A549 (cell line): ENCODE results near the gene IDH2. TPM values are rescaled to one million over a fixed set of nuclear protein-coding genes. Genes with fewer than 3 reads are reported as not detected.

Experiments
- ATAC-seq, 2 experiments: fragments of 200-7000 bp in 1 of 2; fragments of >200 bp in 1 of 2; cut with Nextera tagmentation in 1 of 2; cut with Tn5 transposase in 1 of 2; 3 replicates each; pipeline versions ENCODE4 v1.8.0 to v1.9.1; 2018 to 2020; ENCODE audit warnings: mild to moderate bottlenecking in 1 of 2, moderate library complexity in 1 of 2
- CTCF ChIA-PET: fragments of 300-600 bp; sonication (Branson Sonifier 250); formaldehyde crosslinking; extraction: SDS; loops from one replicate; lab custom pipeline; 2021; ENCODE audit warnings: antibody characterized with exemption, inconsistent platforms; lab: Yijun Ruan, JAX
- POLR2A ChIA-PET: fragments of 350-600 bp; formaldehyde crosslinking; extraction: SDS; loops from one replicate; lab custom pipeline; 2021; ENCODE audit warnings: antibody characterized with exemption, inconsistent platforms; lab: Yijun Ruan, JAX
- DNase-seq, 2 experiments: peaks; one replicate each; pipeline versions ENCODE4 v3.0.0 to v3.0.0-alpha.2; 2011 to 2016; ENCODE audit warnings: low read depth in 1 of 2, low spot score in 1 of 2
- FAIRE-seq: peaks from 2 replicates; lab custom pipeline; 2011; peaks lifted over from hg19 to GRCh38; lab: Jason Lieb, UNC
- H3K27ac ChIP-seq, 2 experiments: fragments of >200 bp; sonication (Bioruptor Twin); formaldehyde crosslinking; 3 replicates each; pipeline ENCODE4 v1.5.1; 2016 to 2017
- H3K4me1 ChIP-seq: fragments of >200 bp; sonication (Bioruptor Twin); formaldehyde crosslinking; 3 replicates; pipeline ENCODE4 v1.6.1; 2016
- H3K4me2 ChIP-seq: fragments of >200 bp; sonication (Bioruptor Twin); formaldehyde crosslinking; 3 replicates; pipeline ENCODE4 v1.6.1; 2016
- H3K4me3 ChIP-seq: fragments of >200 bp; sonication (Bioruptor Twin); formaldehyde crosslinking; 3 replicates; pipeline ENCODE4 v1.5.1; 2016
- H3K9me3 ChIP-seq: fragments of >200 bp; sonication (Bioruptor Twin); formaldehyde crosslinking; 3 replicates; pipeline ENCODE4 v1.6.1; 2016
- CBX2 ChIP-seq: fragments of 200-600 bp; sonication (generic); IDR thresholded peaks from 2 replicates; pipeline ENCODE4 v1.6.1; 2016; ENCODE audit warnings: low read depth, mild to moderate bottlenecking, borderline replicate concordance
- CBX8 ChIP-seq: fragments of 200-600 bp; sonication (generic); IDR thresholded peaks from 2 replicates; pipeline ENCODE4 v1.6.1; 2016
- EHF ChIP-seq: fragments of 250-450 bp; sonication (Bioruptor Pico); IDR thresholded peaks from 2 replicates; pipeline ENCODE4 v1.5.0; 2020; ENCODE audit warnings: mild to moderate bottlenecking
- EHMT2 ChIP-seq: fragments of 200-600 bp; sonication (generic); IDR thresholded peaks from 2 replicates; pipeline ENCODE4 v1.6.1; 2016; ENCODE audit warnings: antibody characterized with exemption, low read depth, mild to moderate bottlenecking, moderate library complexity
- FOXS1 ChIP-seq: fragments of 250-450 bp; sonication (Bioruptor Pico); IDR thresholded peaks from 2 replicates; pipeline ENCODE4 v1.5.0; 2020; ENCODE audit warnings: mild to moderate bottlenecking, moderate library complexity
- MAZ ChIP-seq: fragments of 150-350 bp; IDR thresholded peaks from 2 replicates; pipeline ENCODE4 v1.6.1; 2014; ENCODE audit warnings: antibody characterized with exemption, low read depth, low read length, borderline replicate concordance
- MYC ChIP-seq: IDR thresholded peaks from 2 replicates; pipeline ENCODE4 v1.6.1; 2012; ENCODE audit warnings: mild to moderate bottlenecking, inconsistent platforms, low read length, improper control_type of control experiment, borderline replicate concordance
- NFE2L2 ChIP-seq: fragments of 150-350 bp; conservative IDR thresholded peaks from 2 replicates; pipeline ENCODE4 v1.6.1; 2014; ENCODE audit warnings: low read length
- PHF8 ChIP-seq: fragments of 200-600 bp; sonication (generic); IDR thresholded peaks from 2 replicates; pipeline ENCODE4 v1.6.1; 2016; ENCODE audit warnings: low read depth, mild to moderate bottlenecking, antibody characterized with exemption, moderate library complexity, borderline replicate concordance
- POLR2A ChIP-seq: IDR thresholded peaks from 2 replicates; pipeline ENCODE4 v1.6.1; 2012; ENCODE audit warnings: mild to moderate bottlenecking, low read length
- POLR2AphosphoS2 ChIP-seq: conservative IDR thresholded peaks from 2 replicates; pipeline ENCODE4 v1.6.1; 2012; ENCODE audit warnings: low read length, improper control_type of control experiment, inconsistent platforms
- RARB ChIP-seq: fragments of 250-450 bp; sonication (Bioruptor Pico); IDR thresholded peaks from 2 replicates; pipeline ENCODE4 v1.8.0; 2021; ENCODE audit warnings: mild to moderate bottlenecking, moderate library complexity
- RFX5 ChIP-seq: fragments of 450-650 bp; IDR thresholded peaks from 2 replicates; pipeline ENCODE4 v1.7.1; 2014; ENCODE audit warnings: antibody characterized with exemption, mild to moderate bottlenecking, moderate library complexity
- ZSCAN20 ChIP-seq: fragments of 250-450 bp; sonication (Bioruptor Pico); IDR thresholded peaks from 2 replicates; pipeline ENCODE4 v1.8.0; 2022; ENCODE audit warnings: mild to moderate bottlenecking, moderate library complexity
- WGBS: methylation state at CpG from one replicate; pipeline ENCODE4 v1.1.6; 2017; ENCODE audit errors: missing lambda C conversion rate; 5-methylcytosine and 5-hydroxymethylcytosine counted together
- polyA plus RNA-seq, 4 experiments: library from polyadenylated mRNA; depleted of rRNA in 3 of 4; stranded (reverse); fragments of >200 nt; fragmentation: RNase III in 1 of 4; extraction: RNeasy Plus Mini Kit Qiagen cat#74134 plus additional on column Dnase treatment in 1 of 4; gene quantifications; 2 replicates in 3 of 4; 3 replicates in 1 of 4; pipeline ENCODE4 v1.2.3, GENCODE V29; 2011 to 2017
- TF ChIP-seq, protein P1 (sequence below): IDR thresholded peaks from 2 replicates; pipeline ENCODE4 v1.6.1; 2012
- TF ChIP-seq, protein P2 (sequence below): fragments of >200 bp; sonication (Bioruptor Twin); formaldehyde crosslinking; IDR thresholded peaks from 3 replicates; pipeline ENCODE4 v1.5.1; 2016
- TF ChIP-seq, protein P3 (sequence below): IDR thresholded peaks from 2 replicates; pipeline ENCODE4 v1.6.1; 2012
- TF ChIP-seq, protein P4 (sequence below): fragments of >200 bp; sonication (Bioruptor Twin); formaldehyde crosslinking; IDR thresholded peaks from 3 replicates; pipeline ENCODE4 v1.6.1; 2016
- TF ChIP-seq, protein P5 (sequence below): IDR thresholded peaks from 2 replicates; pipeline ENCODE4 v1.6.1; 2012; ENCODE audit warnings: low read depth, borderline replicate concordance
- TF ChIP-seq, protein P6 (sequence below): fragments of 450-650 bp; IDR thresholded peaks from 2 replicates; pipeline ENCODE4 v1.6.1; 2014; ENCODE audit warnings: antibody characterized with exemption
- TF ChIP-seq, protein P7 (sequence below): fragments of 250-450 bp; sonication (Bioruptor Pico); IDR thresholded peaks from 2 replicates; pipeline ENCODE4 v1.5.0; 2020; ENCODE audit warnings: low read depth, mild to moderate bottlenecking, moderate library complexity
- TF ChIP-seq, protein P8 (sequence below): fragments of 200-600 bp; sonication (generic); IDR thresholded peaks from 2 replicates; pipeline ENCODE4 v1.6.1; 2016; ENCODE audit warnings: antibody characterized with exemption, mild to moderate bottlenecking, moderate library complexity

IDH2 gene
- polyA plus RNA-seq, 2 of the 4 experiments (the other 2 are of a cell fraction) = 31.8 to 32.8 TPM

DNA sequence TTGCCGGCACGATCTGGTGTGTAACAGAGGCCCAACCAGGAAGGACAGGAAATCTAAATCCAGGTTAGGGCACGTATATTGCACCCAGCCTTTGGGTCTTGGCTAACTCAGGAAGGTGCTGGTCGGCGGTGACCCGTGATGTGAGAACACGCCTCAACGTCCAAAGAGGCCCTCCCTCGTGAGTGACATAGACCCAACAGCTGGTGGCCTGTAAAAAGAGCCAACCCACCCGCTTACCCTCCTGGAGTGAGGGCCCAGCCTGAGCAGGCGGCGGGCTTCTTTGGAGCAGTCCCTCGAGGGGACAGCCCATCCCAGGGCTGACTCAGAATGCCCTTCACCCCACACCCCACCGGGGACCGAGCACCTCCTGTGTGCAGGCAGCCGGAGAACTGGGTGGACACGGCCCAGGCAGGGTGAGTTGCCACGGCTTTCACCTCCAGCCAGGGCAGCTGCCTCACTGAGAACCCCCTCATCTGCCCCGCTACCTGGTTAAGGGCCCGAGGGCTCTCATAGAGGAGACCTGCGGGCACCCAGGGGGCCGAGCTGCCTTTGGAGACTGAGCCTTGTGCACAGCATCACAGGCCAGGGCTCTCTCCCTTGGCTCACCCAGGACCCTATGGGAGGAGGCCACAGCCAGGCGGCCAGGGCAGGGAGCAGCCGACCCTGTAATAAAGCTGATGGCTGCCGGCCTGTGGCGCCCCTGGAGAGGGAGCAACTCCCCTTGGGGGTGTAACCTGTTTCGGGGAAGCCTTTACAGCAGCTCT is 59.3 kb downstream of the IDH2 start:
- ATAC-seq = peak in 1 of 2 experiments; percentile 27; a peak in 2 of 6 replicates
- CTCF ChIA-PET = interaction anchor here (0.7 to 3.0 kb wide), 5 partner anchors 10 to 144 kb away, joined by 3 to 12 read pairs (median 4); no protein-coding TSS in a partner anchor

DNA sequence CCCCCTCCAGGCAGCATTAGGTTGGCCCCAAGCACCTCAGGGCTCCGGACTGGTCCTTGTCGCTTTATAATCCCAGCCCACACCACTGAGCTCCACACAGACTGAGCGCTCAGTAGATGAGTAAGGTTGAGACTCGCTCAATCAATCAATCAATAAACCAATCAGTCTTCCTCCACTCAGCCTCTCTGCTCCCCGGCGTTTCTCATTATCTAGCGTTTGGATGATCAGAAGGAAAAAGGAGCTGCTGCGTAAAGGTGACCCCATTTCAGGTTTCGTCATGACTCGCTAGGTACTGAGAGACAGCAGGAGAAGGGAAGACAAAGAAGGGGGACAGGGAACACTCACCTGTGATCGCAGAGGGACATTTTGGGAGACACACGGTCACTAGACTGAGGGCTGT is 59.9 kb downstream of the IDH2 start:
- ChIA-PET CTCF (interaction anchor here (1.2 to 1.5 kb wide), 3 partner anchors 9 to 144 kb away, joined by 3 to 4 read pairs (median 4); no protein-coding TSS in a partner anchor), POLR2A (no interaction called here)
- no peak for FAIRE-seq
- Histone ChIP-seq H3K4me2 (no peak overlapping the region), H3K4me1 (peaks cover 13% of the 10 kb centered on the region; the same call in 2 of the 3 replicates), H3K4me3 (no peak overlapping the region), H3K27ac (no peak overlapping the region), H3K9me3 (no peaks in the 10 kb centered on the region)
- TF ChIP-seq MAZ (no peak), POLR2AphosphoS2 (no peak), MYC (no peak), EHMT2 (no peak), CBX8 (no peak), RARB (CRISPR knock-in tag) (no peak), FOXS1 (CRISPR knock-in tag) (no peak)
- TF ChIP-seq, protein P1, sequence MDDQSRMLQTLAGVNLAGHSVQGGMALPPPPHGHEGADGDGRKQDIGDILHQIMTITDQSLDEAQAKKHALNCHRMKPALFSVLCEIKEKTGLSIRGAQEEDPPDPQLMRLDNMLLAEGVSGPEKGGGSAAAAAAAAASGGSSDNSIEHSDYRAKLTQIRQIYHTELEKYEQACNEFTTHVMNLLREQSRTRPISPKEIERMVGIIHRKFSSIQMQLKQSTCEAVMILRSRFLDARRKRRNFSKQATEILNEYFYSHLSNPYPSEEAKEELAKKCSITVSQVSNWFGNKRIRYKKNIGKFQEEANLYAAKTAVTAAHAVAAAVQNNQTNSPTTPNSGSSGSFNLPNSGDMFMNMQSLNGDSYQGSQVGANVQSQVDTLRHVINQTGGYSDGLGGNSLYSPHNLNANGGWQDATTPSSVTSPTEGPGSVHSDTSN = no peak
- TF ChIP-seq, protein P2, sequence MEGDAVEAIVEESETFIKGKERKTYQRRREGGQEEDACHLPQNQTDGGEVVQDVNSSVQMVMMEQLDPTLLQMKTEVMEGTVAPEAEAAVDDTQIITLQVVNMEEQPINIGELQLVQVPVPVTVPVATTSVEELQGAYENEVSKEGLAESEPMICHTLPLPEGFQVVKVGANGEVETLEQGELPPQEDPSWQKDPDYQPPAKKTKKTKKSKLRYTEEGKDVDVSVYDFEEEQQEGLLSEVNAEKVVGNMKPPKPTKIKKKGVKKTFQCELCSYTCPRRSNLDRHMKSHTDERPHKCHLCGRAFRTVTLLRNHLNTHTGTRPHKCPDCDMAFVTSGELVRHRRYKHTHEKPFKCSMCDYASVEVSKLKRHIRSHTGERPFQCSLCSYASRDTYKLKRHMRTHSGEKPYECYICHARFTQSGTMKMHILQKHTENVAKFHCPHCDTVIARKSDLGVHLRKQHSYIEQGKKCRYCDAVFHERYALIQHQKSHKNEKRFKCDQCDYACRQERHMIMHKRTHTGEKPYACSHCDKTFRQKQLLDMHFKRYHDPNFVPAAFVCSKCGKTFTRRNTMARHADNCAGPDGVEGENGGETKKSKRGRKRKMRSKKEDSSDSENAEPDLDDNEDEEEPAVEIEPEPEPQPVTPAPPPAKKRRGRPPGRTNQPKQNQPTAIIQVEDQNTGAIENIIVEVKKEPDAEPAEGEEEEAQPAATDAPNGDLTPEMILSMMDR = no peak
- TF ChIP-seq, protein P3, sequence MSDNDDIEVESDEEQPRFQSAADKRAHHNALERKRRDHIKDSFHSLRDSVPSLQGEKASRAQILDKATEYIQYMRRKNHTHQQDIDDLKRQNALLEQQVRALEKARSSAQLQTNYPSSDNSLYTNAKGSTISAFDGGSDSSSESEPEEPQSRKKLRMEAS = no peak
- TF ChIP-seq, protein P4, sequence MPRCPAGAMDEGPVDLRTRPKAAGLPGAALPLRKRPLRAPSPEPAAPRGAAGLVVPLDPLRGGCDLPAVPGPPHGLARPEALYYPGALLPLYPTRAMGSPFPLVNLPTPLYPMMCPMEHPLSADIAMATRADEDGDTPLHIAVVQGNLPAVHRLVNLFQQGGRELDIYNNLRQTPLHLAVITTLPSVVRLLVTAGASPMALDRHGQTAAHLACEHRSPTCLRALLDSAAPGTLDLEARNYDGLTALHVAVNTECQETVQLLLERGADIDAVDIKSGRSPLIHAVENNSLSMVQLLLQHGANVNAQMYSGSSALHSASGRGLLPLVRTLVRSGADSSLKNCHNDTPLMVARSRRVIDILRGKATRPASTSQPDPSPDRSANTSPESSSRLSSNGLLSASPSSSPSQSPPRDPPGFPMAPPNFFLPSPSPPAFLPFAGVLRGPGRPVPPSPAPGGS = no peak
- no peak for DNase-seq
- WGBS = 94% methylated on average over 12 of the region's 12 CpGs
- ATAC-seq = no peak

More for the DNA sequence above, 59.3 kb downstream of the IDH2 start:
- H3K27ac ChIP-seq = no peak overlapping the region; a peak in 1 of 6 replicates
- WGBS = 93% methylated on average over 18 of the region's 27 CpGs
- POLR2A ChIA-PET = no interaction called here
- no peak overlapping the region for H3K4me2 ChIP-seq
- peaks cover 8% of the 10 kb centered on the region; the same call in 2 of the 3 replicates for H3K4me1 ChIP-seq
- no peak for DNase-seq
- TF ChIP-seq ZSCAN20 (CRISPR knock-in tag) = no peak
- TF ChIP-seq RFX5 = no peak
- TF ChIP-seq, protein P5, sequence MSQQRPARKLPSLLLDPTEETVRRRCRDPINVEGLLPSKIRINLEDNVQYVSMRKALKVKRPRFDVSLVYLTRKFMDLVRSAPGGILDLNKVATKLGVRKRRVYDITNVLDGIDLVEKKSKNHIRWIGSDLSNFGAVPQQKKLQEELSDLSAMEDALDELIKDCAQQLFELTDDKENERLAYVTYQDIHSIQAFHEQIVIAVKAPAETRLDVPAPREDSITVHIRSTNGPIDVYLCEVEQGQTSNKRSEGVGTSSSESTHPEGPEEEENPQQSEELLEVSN = no peak
- TF ChIP-seq, all 56 proteins: peak for 0
- no peaks in the 10 kb centered on the region for H3K9me3 ChIP-seq
- H3K4me3 ChIP-seq = no peak overlapping the region
- FAIRE-seq = no peak

DNA sequence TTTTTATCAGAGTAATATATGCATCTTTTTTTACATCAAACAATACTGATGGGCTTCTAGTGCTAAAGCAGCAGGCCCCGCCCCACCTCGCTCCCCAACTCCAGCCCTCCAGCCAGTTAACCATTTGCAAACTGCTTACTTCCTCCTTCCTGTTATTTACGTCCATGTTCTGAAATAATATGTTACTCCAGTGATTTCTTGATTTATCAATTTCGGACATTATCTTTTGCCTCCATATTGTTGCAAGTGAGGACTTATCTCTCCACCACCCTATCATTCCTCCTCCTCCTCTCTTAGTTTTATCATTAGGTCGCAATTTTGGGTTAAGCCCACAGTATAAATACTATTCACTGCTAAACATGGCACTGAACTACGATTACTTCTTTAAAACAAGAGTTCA is 61.6 kb downstream of the IDH2 start:
- DNase-seq = no peak
- no peak for ATAC-seq
- H3K4me3 ChIP-seq = no peak overlapping the region
- H3K27ac ChIP-seq = no peak overlapping the region
- no peak overlapping the region for H3K4me2 ChIP-seq
- peaks cover 22% of the 10 kb centered on the region for H3K4me1 ChIP-seq
- H3K9me3 ChIP-seq = no peaks in the 10 kb centered on the region
- CTCF ChIA-PET = interaction anchor here (1.4 kb wide), 1 partner anchor 31 kb away, joined by 3 read pairs; no protein-coding TSS in a partner anchor
- POLR2A ChIA-PET = no interaction called here
- WGBS = 77% methylated on average over 6 of the region's 6 CpGs
- FAIRE-seq = no peak
- TF ChIP-seq CBX8 (no peak), NFE2L2 (no peak), EHF (CRISPR knock-in tag) (no peak), POLR2A (no peak), PHF8 (no peak), CBX2 (no peak)
- TF ChIP-seq, protein P6, sequence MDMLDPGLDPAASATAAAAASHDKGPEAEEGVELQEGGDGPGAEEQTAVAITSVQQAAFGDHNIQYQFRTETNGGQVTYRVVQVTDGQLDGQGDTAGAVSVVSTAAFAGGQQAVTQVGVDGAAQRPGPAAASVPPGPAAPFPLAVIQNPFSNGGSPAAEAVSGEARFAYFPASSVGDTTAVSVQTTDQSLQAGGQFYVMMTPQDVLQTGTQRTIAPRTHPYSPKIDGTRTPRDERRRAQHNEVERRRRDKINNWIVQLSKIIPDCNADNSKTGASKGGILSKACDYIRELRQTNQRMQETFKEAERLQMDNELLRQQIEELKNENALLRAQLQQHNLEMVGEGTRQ = no peak
- TF ChIP-seq, protein P7, sequence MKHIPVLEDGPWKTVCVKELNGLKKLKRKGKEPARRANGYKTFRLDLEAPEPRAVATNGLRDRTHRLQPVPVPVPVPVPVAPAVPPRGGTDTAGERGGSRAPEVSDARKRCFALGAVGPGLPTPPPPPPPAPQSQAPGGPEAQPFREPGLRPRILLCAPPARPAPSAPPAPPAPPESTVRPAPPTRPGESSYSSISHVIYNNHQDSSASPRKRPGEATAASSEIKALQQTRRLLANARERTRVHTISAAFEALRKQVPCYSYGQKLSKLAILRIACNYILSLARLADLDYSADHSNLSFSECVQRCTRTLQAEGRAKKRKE = no peak
- TF ChIP-seq, protein P8, sequence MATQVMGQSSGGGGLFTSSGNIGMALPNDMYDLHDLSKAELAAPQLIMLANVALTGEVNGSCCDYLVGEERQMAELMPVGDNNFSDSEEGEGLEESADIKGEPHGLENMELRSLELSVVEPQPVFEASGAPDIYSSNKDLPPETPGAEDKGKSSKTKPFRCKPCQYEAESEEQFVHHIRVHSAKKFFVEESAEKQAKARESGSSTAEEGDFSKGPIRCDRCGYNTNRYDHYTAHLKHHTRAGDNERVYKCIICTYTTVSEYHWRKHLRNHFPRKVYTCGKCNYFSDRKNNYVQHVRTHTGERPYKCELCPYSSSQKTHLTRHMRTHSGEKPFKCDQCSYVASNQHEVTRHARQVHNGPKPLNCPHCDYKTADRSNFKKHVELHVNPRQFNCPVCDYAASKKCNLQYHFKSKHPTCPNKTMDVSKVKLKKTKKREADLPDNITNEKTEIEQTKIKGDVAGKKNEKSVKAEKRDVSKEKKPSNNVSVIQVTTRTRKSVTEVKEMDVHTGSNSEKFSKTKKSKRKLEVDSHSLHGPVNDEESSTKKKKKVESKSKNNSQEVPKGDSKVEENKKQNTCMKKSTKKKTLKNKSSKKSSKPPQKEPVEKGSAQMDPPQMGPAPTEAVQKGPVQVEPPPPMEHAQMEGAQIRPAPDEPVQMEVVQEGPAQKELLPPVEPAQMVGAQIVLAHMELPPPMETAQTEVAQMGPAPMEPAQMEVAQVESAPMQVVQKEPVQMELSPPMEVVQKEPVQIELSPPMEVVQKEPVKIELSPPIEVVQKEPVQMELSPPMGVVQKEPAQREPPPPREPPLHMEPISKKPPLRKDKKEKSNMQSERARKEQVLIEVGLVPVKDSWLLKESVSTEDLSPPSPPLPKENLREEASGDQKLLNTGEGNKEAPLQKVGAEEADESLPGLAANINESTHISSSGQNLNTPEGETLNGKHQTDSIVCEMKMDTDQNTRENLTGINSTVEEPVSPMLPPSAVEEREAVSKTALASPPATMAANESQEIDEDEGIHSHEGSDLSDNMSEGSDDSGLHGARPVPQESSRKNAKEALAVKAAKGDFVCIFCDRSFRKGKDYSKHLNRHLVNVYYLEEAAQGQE = no peak
